ENCODE measurements around the gene BDH2. TPM values are rescaled to one million over a fixed set of nuclear protein-coding genes. Genes with fewer than 3 reads are reported as not detected.

Gene BDH2
- total and polyA plus RNA-seq, 2 of the 4 experiments (the other 2 are of a cell fraction), result 49.7 to 52.2 TPM

DNA sequence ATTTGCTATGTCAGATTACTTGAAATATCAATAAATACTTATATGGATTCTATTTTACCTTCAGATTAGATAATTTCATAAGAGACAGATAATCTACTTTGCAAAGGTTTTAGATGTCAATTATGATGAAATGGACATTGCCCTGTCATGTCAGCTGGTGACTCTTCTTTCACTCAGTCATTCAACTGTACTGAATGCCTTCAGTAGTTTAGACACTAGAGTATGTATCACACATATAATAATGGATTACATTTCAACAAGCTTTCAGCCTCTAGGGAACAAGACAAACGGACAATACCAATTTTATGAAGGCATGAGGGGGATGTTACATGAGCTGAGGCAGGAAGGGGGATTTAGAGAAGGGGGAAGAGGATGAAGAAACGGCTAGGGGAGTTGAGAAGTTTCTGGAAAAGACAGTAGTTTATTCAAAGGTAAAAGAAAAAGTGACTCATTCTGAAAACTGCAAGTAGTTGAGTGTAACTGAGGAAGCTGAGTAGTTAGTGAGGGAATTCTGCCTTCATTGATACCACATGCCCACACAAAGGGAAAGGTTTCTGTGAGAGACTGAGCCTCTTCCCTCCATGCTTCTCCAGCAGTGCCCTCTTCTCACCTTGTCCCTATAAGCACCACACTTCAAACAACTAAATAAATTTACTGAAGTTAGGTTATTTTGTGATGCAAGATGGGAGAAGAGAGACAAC is 48.7 kb downstream of the BDH2 start:
- no peaks in the 10 kb centered on the region for H3K79me1 ChIP-seq (ENCODE audit: low read depth in 1 of 2, low read length in 2 of 2)
- H2AFZ ChIP-seq (replicated peaks; ENCODE audit: low read length, poor library complexity), result no peak overlapping the region
- TF ChIP-seq RFX5 (IDR thresholded peaks at IDR 0.05; ENCODE audit: low read depth, low read length) (no peak), MAFK (IDR thresholded peaks at IDR 0.05; ENCODE audit: low read depth, low read length) (no peak), MAZ (IDR thresholded peaks at IDR 0.05; ENCODE audit: borderline replicate concordance, low read depth, low read length) (no peak), FOS (IDR thresholded peaks at IDR 0.05; ENCODE audit: low read depth, low read length) (no peak), BHLHE40 (IDR thresholded peaks at IDR 0.05; ENCODE audit: low read depth, low read length) (no peak), MXI1 (IDR thresholded peaks at IDR 0.05; ENCODE audit: borderline replicate concordance, low read depth, low read length) (no peak)
- TF ChIP-seq, protein P1, sequence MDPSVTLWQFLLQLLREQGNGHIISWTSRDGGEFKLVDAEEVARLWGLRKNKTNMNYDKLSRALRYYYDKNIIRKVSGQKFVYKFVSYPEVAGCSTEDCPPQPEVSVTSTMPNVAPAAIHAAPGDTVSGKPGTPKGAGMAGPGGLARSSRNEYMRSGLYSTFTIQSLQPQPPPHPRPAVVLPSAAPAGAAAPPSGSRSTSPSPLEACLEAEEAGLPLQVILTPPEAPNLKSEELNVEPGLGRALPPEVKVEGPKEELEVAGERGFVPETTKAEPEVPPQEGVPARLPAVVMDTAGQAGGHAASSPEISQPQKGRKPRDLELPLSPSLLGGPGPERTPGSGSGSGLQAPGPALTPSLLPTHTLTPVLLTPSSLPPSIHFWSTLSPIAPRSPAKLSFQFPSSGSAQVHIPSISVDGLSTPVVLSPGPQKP (IDR thresholded peaks at IDR 0.05; ENCODE audit: borderline replicate concordance, low read depth, low read length), result no peak
- TF ChIP-seq, protein P2, sequence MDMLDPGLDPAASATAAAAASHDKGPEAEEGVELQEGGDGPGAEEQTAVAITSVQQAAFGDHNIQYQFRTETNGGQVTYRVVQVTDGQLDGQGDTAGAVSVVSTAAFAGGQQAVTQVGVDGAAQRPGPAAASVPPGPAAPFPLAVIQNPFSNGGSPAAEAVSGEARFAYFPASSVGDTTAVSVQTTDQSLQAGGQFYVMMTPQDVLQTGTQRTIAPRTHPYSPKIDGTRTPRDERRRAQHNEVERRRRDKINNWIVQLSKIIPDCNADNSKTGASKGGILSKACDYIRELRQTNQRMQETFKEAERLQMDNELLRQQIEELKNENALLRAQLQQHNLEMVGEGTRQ (IDR thresholded peaks at IDR 0.05; ENCODE audit: low read depth, low read length), result no peak
- TF ChIP-seq, protein P3, sequence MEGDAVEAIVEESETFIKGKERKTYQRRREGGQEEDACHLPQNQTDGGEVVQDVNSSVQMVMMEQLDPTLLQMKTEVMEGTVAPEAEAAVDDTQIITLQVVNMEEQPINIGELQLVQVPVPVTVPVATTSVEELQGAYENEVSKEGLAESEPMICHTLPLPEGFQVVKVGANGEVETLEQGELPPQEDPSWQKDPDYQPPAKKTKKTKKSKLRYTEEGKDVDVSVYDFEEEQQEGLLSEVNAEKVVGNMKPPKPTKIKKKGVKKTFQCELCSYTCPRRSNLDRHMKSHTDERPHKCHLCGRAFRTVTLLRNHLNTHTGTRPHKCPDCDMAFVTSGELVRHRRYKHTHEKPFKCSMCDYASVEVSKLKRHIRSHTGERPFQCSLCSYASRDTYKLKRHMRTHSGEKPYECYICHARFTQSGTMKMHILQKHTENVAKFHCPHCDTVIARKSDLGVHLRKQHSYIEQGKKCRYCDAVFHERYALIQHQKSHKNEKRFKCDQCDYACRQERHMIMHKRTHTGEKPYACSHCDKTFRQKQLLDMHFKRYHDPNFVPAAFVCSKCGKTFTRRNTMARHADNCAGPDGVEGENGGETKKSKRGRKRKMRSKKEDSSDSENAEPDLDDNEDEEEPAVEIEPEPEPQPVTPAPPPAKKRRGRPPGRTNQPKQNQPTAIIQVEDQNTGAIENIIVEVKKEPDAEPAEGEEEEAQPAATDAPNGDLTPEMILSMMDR (conservative IDR thresholded peaks at IDR 0.05; ENCODE audit: low read depth, low read length), result no peak
- no peaks in the 10 kb centered on the region for H3K9me1 ChIP-seq (ENCODE audit: insufficient read depth, low read length)
- no peak overlapping the region for H3K18ac ChIP-seq (ENCODE audit: low read depth, low read length)
- no peak overlapping the region for H4K91ac ChIP-seq (ENCODE audit: insufficient read depth, low read depth, low read length)
- WGBS, 2 experiments (ENCODE audit: extremely low coverage in 2 of 2, insufficient read length in 1 of 2), result 43% methylated on average over 1 of the region's 2 CpGs; no CpG with 5 or more reads in 1 of the 2 experiments
- no peak overlapping the region for H3K27ac ChIP-seq (ENCODE audit: insufficient read depth, low read length)
- no peak overlapping the region for H3K4me3 ChIP-seq (ENCODE audit: insufficient read depth, low read depth, low read length)
- H2BK120ac ChIP-seq (ENCODE audit: low read depth, low read length), result no peak overlapping the region
- CTCF ChIA-PET, result interaction anchor here (0.6 kb wide), 1 partner anchor 486 kb away, joined by 3 read pairs; no protein-coding TSS in a partner anchor
- no peaks in the 10 kb centered on the region for H3K36me3 ChIP-seq (ENCODE audit: control insufficient read depth, insufficient read depth, low read length)
- H2BK5ac ChIP-seq (ENCODE audit: low read depth, low read length, poor library complexity, severe bottlenecking), result no peak overlapping the region
- ATAC-seq (ENCODE audit: low read depth), result peak; percentile 51
- H4K20me1 ChIP-seq (ENCODE audit: insufficient read depth, low read length), result no peaks in the 10 kb centered on the region
- H3K4ac ChIP-seq (ENCODE audit: low read depth, low read length), result no peak overlapping the region
- H3K9me3 ChIP-seq (ENCODE audit: control insufficient read depth, insufficient read depth, low read length), result no peaks in the 10 kb centered on the region
- no peaks in the 10 kb centered on the region for H3K27me3 ChIP-seq (ENCODE audit: control insufficient read depth, insufficient read depth, low read length)
- H4K8ac ChIP-seq (ENCODE audit: low read depth in 2 of 2, low read length in 2 of 2), result 0 out of 4 replicates have a peak overlapping the region, but pooled peaks of 1 of the 2 experiments have one; percentile 63
- H3K4me2 ChIP-seq (ENCODE audit: low read depth, low read length), result no peak overlapping the region
- DNase-seq, result peak; percentile 30
- in situ Hi-C loops (cut with MboI; ENCODE audit: low sequenced_read_pairs) (no loop called here), dilution Hi-C loops (cut with HindIII; ENCODE audit: low sequenced_read_pairs, unreplicated experiment) (no loop called here), intact Hi-C loops (cut with micrococcal nuclease) (no loop called here)
- H2AK9ac ChIP-seq (replicated peaks; ENCODE audit: low read depth, low read length, poor library complexity), result no peak overlapping the region
- H3K9ac ChIP-seq (ENCODE audit: low read depth, low read length), result no peak overlapping the region
- H3K23ac ChIP-seq (ENCODE audit: low read depth, low read length), result no peak overlapping the region
- no peak overlapping the region for H2BK20ac ChIP-seq (ENCODE audit: low read depth, low read length)
- peaks cover 1% of the 10 kb centered on the region; the same call in 1 of the 2 replicates for H3K4me1 ChIP-seq (ENCODE audit: control insufficient read depth, insufficient read depth, low read length)
- H2AK5ac ChIP-seq (ENCODE audit: low read depth, low read length), result no peak overlapping the region
- H3K56ac ChIP-seq (ENCODE audit: extremely low read depth, insufficient read depth, low read length), result no peak overlapping the region
- H3K14ac ChIP-seq (replicated peaks; ENCODE audit: low read depth, low read length), result no peak overlapping the region
- BruUV-seq (replicated peaks), result no TSS peak
- H2BK15ac ChIP-seq (ENCODE audit: low read depth, low read length), result no peak overlapping the region
- POLR2A ChIA-PET (ENCODE audit: unreplicated experiment), result no interaction called here
- no peak overlapping the region for H4K5ac ChIP-seq (ENCODE audit: low read depth, low read length)

All from IMR-90 (cell line).